Vagina (tissue), 2 donors: ENCODE measurements around the gene SCN5A. TPM values are rescaled to one million over a fixed set of nuclear protein-coding genes. Genes with fewer than 3 reads are reported as not detected.

Experiments used
- DNase-seq, 2 donors: peaks; one replicate each; pipeline ENCODE4 v3.0.0-alpha.2; 2017; ENCODE audit errors: extremely low spot score in 2 of 2
- H3K27ac ChIP-seq: fragments of 200-600 bp; sonication (generic); one replicate; pipeline ENCODE4 v1.5.1; 2019
- H3K27me3 ChIP-seq: fragments of 200-600 bp; sonication (generic); one replicate; pipeline ENCODE4 v1.5.1; 2019
- H3K36me3 ChIP-seq, 2 donors: fragments of 200-600 bp; sonication (generic); one replicate each; pipeline ENCODE4 v1.5.1; 2017 to 2019
- H3K4me1 ChIP-seq: fragments of 200-600 bp; sonication (generic); one replicate; pipeline ENCODE4 v1.5.1; 2019
- H3K4me3 ChIP-seq, 2 donors: fragments of 200-600 bp; sonication (generic); 1 replicate in 1 of 2; 2 replicates in 1 of 2; pipeline ENCODE4 v1.5.1; 2016 to 2019
- H3K9me3 ChIP-seq: fragments of 200-600 bp; sonication (generic); one replicate; pipeline ENCODE4 v1.5.1; 2019
- CTCF ChIP-seq, 3 experiments: fragments of 450-650 bp in 2 of 3; fragments of 200-600 bp in 1 of 3; sonication (generic) in 1 of 3; IDR thresholded peaks; one replicate each; pipeline ENCODE4 v1.5.1; 2017 to 2019; ENCODE audit warnings: antibody characterized with exemption in 3 of 3, mild to moderate bottlenecking in 2 of 3, moderate library complexity in 2 of 3
- POLR2A ChIP-seq, 2 donors: fragments of 450-650 bp; IDR thresholded peaks; one replicate each; pipeline ENCODE4 v1.6.1; 2017; ENCODE audit warnings: antibody characterized with exemption in 2 of 2, mild to moderate bottlenecking in 2 of 2, moderate library complexity in 2 of 2
- POLR2AphosphoS5 ChIP-seq, 2 donors: sonication (generic); formaldehyde crosslinking; IDR thresholded peaks; one replicate each; pipeline ENCODE4 v1.9.0; 2017; ENCODE audit warnings: antibody characterized with exemption in 2 of 2, mild to moderate bottlenecking in 2 of 2, low read depth in 1 of 2; ENCODE audit not compliant: insufficient read depth in 1 of 2
- intact Hi-C: fragments of 100-400 bp; cut with DNase I; formaldehyde crosslinking; loops from one replicate; pipeline ENCODE4 v1.15.1; 2023
- total RNA-seq: library from RNA; depleted of rRNA; stranded (reverse); fragments of >200 nt; gene quantifications from one replicate; pipeline ENCODE4 v1.2.3, GENCODE V29; 2016

Gene SCN5A
- total RNA-seq, 1 donor from 2014 or later = 9.3 TPM

- intact Hi-C loops = no loop called here
- Histone ChIP-seq H3K27ac (no peak overlapping the region), H3K9me3 (no peaks in the 10 kb centered on the region), H3K27me3 (no peaks in the 10 kb centered on the region), H3K4me3 (no peak overlapping the region), H3K36me3 (no peaks in the 10 kb centered on the region), H3K4me1 (no peaks in the 10 kb centered on the region)
- TF ChIP-seq CTCF (IDR thresholded peaks at IDR 0.05) = no peak
- no peak for TF ChIP-seq POLR2AphosphoS5 (IDR thresholded peaks at IDR 0.05; ENCODE audit: insufficient read depth in 1 of 2, low read depth in 1 of 2)
- TF ChIP-seq POLR2A (IDR thresholded peaks at IDR 0.05) = no peak
- no peak for DNase-seq
Observed at GRCh38 chr3:38614091-38614490, 35.4 kb downstream of the SCN5A start.

- no peaks in the 10 kb centered on the region for H3K36me3 ChIP-seq
- H3K9me3 ChIP-seq = no peaks in the 10 kb centered on the region
- TF ChIP-seq POLR2A (IDR thresholded peaks at IDR 0.05) (no peak), CTCF (IDR thresholded peaks at IDR 0.05) (no peak), POLR2AphosphoS5 (IDR thresholded peaks at IDR 0.05; ENCODE audit: insufficient read depth in 1 of 2, low read depth in 1 of 2) (no peak)
- no peaks in the 10 kb centered on the region for H3K27me3 ChIP-seq
- no peak overlapping the region for H3K4me3 ChIP-seq
- no peak for DNase-seq
- intact Hi-C loops = no loop called here
- H3K4me1 ChIP-seq = no peaks in the 10 kb centered on the region
- no peak overlapping the region for H3K27ac ChIP-seq
Observed at GRCh38 chr3:38613426-38613825, 36.1 kb downstream of the SCN5A start.

- Histone ChIP-seq H3K36me3 (no peaks in the 10 kb centered on the region), H3K4me3 (no peak overlapping the region), H3K27ac (no peak overlapping the region), H3K9me3 (no peaks in the 10 kb centered on the region), H3K4me1 (no peaks in the 10 kb centered on the region), H3K27me3 (no peaks in the 10 kb centered on the region)
- intact Hi-C loops = no loop called here
- TF ChIP-seq CTCF (IDR thresholded peaks at IDR 0.05) (no peak), POLR2AphosphoS5 (IDR thresholded peaks at IDR 0.05; ENCODE audit: insufficient read depth in 1 of 2, low read depth in 1 of 2) (no peak), POLR2A (IDR thresholded peaks at IDR 0.05) (no peak)
- DNase-seq = no peak
Observed at GRCh38 chr3:38611866-38612265, 37.6 kb downstream of the SCN5A start.

GRCh38 chr3:38610934-38611333 is 38.6 kb downstream of the SCN5A start:
- H3K9me3 ChIP-seq = no peaks in the 10 kb centered on the region
- H3K4me3 ChIP-seq = no peak overlapping the region
- no peaks in the 10 kb centered on the region for H3K36me3 ChIP-seq
- no peaks in the 10 kb centered on the region for H3K4me1 ChIP-seq
- intact Hi-C loops = no loop called here
- no peak overlapping the region for H3K27ac ChIP-seq
- DNase-seq = no peak
- no peak for TF ChIP-seq POLR2AphosphoS5 (IDR thresholded peaks at IDR 0.05; ENCODE audit: insufficient read depth in 1 of 2, low read depth in 1 of 2)
- no peak for TF ChIP-seq POLR2A (IDR thresholded peaks at IDR 0.05)
- TF ChIP-seq CTCF (IDR thresholded peaks at IDR 0.05) = no peak
- H3K27me3 ChIP-seq = no peaks in the 10 kb centered on the region

GRCh38 chr3:38610436-38610835 is 39.1 kb downstream of the SCN5A start:
- Histone ChIP-seq H3K27me3 (no peaks in the 10 kb centered on the region), H3K4me1 (no peaks in the 10 kb centered on the region), H3K4me3 (no peak overlapping the region), H3K36me3 (no peaks in the 10 kb centered on the region), H3K9me3 (no peaks in the 10 kb centered on the region), H3K27ac (no peak overlapping the region)
- intact Hi-C loops = no loop called here
- no peak for DNase-seq
- TF ChIP-seq POLR2AphosphoS5 (IDR thresholded peaks at IDR 0.05; ENCODE audit: insufficient read depth in 1 of 2, low read depth in 1 of 2) (no peak), POLR2A (IDR thresholded peaks at IDR 0.05) (no peak), CTCF (IDR thresholded peaks at IDR 0.05) (no peak)
